GM23338 (cell line): ENCODE measurements around the gene HNF1B. TPM values are rescaled to one million over a fixed set of nuclear protein-coding genes. Genes with fewer than 3 reads are reported as not detected.

ENCODE experiments used
- ATAC-seq: fragments of 200-7000 bp; cut with Tn5 transposase; 3 replicates; pipeline ENCODE4 v1.9.1; 2020
- DNase-seq: peaks from one replicate; pipeline ENCODE4 v3.0.0-alpha.2; 2015; ENCODE audit warnings: low spot score
- H2AFZ ChIP-seq: fragments of 200-600 bp; sonication (generic); 2 replicates; pipeline ENCODE4 v1.8.0; 2016; ENCODE audit warnings: antibody characterized with exemption, mild to moderate bottlenecking, moderate library complexity
- H3F3A ChIP-seq: fragments of 200-600 bp; sonication (generic); replicated peaks from 2 replicates; pipeline ENCODE4 v1.8.0; 2017; ENCODE audit warnings: antibody characterized with exemption, mixed run types, low read depth
- H3K27ac ChIP-seq: fragments of 200-600 bp; sonication (generic); 2 replicates; pipeline ENCODE4 v1.6.1; 2016; ENCODE audit warnings: low read depth
- H3K27me3 ChIP-seq: fragments of 200-600 bp; sonication (generic); 2 replicates; pipeline ENCODE4 v1.8.0; 2016; ENCODE audit warnings: mild to moderate bottlenecking, mixed run types, moderate library complexity; ENCODE audit not compliant: insufficient read depth
- H3K36me3 ChIP-seq: fragments of 200-600 bp; sonication (generic); 2 replicates; pipeline ENCODE4 v1.8.0; 2016; ENCODE audit warnings: mild to moderate bottlenecking; ENCODE audit not compliant: insufficient read depth
- H3K4me1 ChIP-seq: fragments of 200-600 bp; sonication (generic); 2 replicates; pipeline ENCODE4 v1.8.0; 2016; ENCODE audit warnings: mild to moderate bottlenecking, moderate library complexity; ENCODE audit not compliant: insufficient read depth
- H3K4me2 ChIP-seq: fragments of 200-600 bp; sonication (generic); 2 replicates; pipeline ENCODE4 v1.7.1; 2017; ENCODE audit warnings: mixed run types
- H3K4me3 ChIP-seq: fragments of 200-600 bp; sonication (generic); 2 replicates; pipeline ENCODE4 v1.6.1; 2016; ENCODE audit warnings: mixed run types
- H3K79me2 ChIP-seq: fragments of 200-600 bp; sonication (generic); replicated peaks from 2 replicates; pipeline ENCODE4 v1.8.0; 2017; ENCODE audit warnings: mild to moderate bottlenecking; ENCODE audit not compliant: insufficient read depth
- H3K9me2 ChIP-seq: fragments of 200-600 bp; sonication (generic); 2 replicates; pipeline ENCODE4 v1.8.0; 2017; ENCODE audit not compliant: insufficient read depth
- H4K20me1 ChIP-seq: fragments of 200-600 bp; sonication (generic); replicated peaks from 2 replicates; pipeline ENCODE4 v1.8.0; 2017; ENCODE audit warnings: mild to moderate bottlenecking; ENCODE audit not compliant: insufficient read depth
- H3K27ac Mint-ChIP-seq: 2 replicates; pipeline ENCODE4 v1.8.0; 2020; ENCODE audit warnings: inconsistent platforms, mild to moderate bottlenecking, moderate library complexity, mixed read lengths
- H3K27me3 Mint-ChIP-seq: 3 replicates; pipeline ENCODE4 v1.8.0; 2022; ENCODE audit warnings: low read depth, mild to moderate bottlenecking, moderate library complexity, mixed read lengths, inconsistent platforms; ENCODE audit not compliant: insufficient read depth, poor library complexity
- H3K36me3 Mint-ChIP-seq: 3 replicates; pipeline ENCODE4 v1.8.0; 2021; ENCODE audit warnings: low read depth, mild to moderate bottlenecking, inconsistent platforms, moderate library complexity, mixed read lengths
- H3K4me1 Mint-ChIP-seq: 3 replicates; pipeline ENCODE4 v1.8.0; 2020; ENCODE audit warnings: mild to moderate bottlenecking, inconsistent platforms, mixed read lengths
- H3K4me3 Mint-ChIP-seq: 3 replicates; pipeline ENCODE4 v1.8.0; 2021; ENCODE audit warnings: moderate library complexity, mild to moderate bottlenecking, inconsistent platforms, mixed read lengths
- H3K9me3 Mint-ChIP-seq: 3 replicates; pipeline ENCODE4 v1.8.0; 2020; ENCODE audit warnings: moderate library complexity, mild to moderate bottlenecking, inconsistent platforms, mixed read lengths
- CREB1 ChIP-seq: fragments of 250-450 bp; sonication (Bioruptor Pico); IDR thresholded peaks from 2 replicates; pipeline ENCODE4 v1.5.0; 2020; ENCODE audit warnings: low read depth, mild to moderate bottlenecking, moderate library complexity
- EZH2 ChIP-seq: fragments of 200-600 bp; sonication (generic); IDR thresholded peaks from one replicate; pipeline ENCODE4 v1.8.0; 2017; ENCODE audit warnings: antibody characterized with exemption, mild to moderate bottlenecking, low read depth; ENCODE audit not compliant: unreplicated experiment
- EZH2phosphoT487 ChIP-seq: fragments of 200-600 bp; sonication (generic); IDR thresholded peaks from one replicate; pipeline ENCODE4 v1.8.1; 2018; ENCODE audit warnings: antibody characterized with exemption; ENCODE audit not compliant: unreplicated experiment
- JUNB ChIP-seq: IDR thresholded peaks from one replicate; pipeline ENCODE4 v1.6.1; 2016; ENCODE audit warnings: antibody characterized with exemption; ENCODE audit not compliant: unreplicated experiment
- NANOG ChIP-seq: IDR thresholded peaks from 2 replicates; pipeline ENCODE4 v1.6.1; 2016; ENCODE audit warnings: antibody characterized with exemption, borderline replicate concordance
- POLR2AphosphoS5 ChIP-seq: IDR thresholded peaks from 2 replicates; pipeline ENCODE4 v1.6.1; 2016; ENCODE audit warnings: antibody characterized with exemption, low read depth
- REST ChIP-seq: IDR thresholded peaks from one replicate; pipeline ENCODE4 v1.6.1; 2018; ENCODE audit warnings: antibody characterized with exemption; ENCODE audit not compliant: unreplicated experiment
- STAT1 ChIP-seq: IDR thresholded peaks from one replicate; pipeline ENCODE4 v1.6.1; 2016; ENCODE audit warnings: antibody characterized with exemption; ENCODE audit not compliant: unreplicated experiment
- ZNF114 ChIP-seq: fragments of 250-450 bp; sonication (Bioruptor Pico); IDR thresholded peaks from 2 replicates; pipeline ENCODE4 v1.5.0; 2020; ENCODE audit warnings: mild to moderate bottlenecking, moderate library complexity
- ZNF331 ChIP-seq: fragments of 250-450 bp; sonication (Bioruptor Pico); IDR thresholded peaks from 2 replicates; pipeline ENCODE4 v1.5.0; 2020; ENCODE audit warnings: low read depth, mild to moderate bottlenecking, moderate library complexity
- ZNF462 ChIP-seq: fragments of 250-450 bp; sonication (Bioruptor Pico); IDR thresholded peaks from 2 replicates; pipeline ENCODE4 v1.5.0; 2020; ENCODE audit warnings: mild to moderate bottlenecking, moderate library complexity
- polyA plus RNA-seq: library from polyadenylated mRNA; unstranded; fragments of >200 nt; fragmentation: Nextera tagmentation; extraction: Ambion mirVana; gene quantifications from 2 replicates; pipeline ENCODE4 v1.2.1, GENCODE V29; 2016
- total RNA-seq: library from RNA; depleted of rRNA; stranded (reverse); fragments of >200 nt; shearing (Covaris generic); gene quantifications from 2 replicates; pipeline ENCODE4 v1.2.3, GENCODE V29; 2014
- TF ChIP-seq, protein P1 (sequence below): IDR thresholded peaks from 2 replicates; pipeline ENCODE4 v1.6.1; 2016; ENCODE audit warnings: antibody characterized with exemption
- TF ChIP-seq, protein P2 (sequence below), 2 experiments: fragments of 200-600 bp in 1 of 2; sonication (generic) in 1 of 2; conservative IDR thresholded peaks; 2 replicates each; pipeline versions ENCODE4 v1.5.1 to v1.6.1; 2016 to 2017; ENCODE audit warnings: antibody characterized with exemption in 2 of 2, low read depth in 2 of 2, mild to moderate bottlenecking in 2 of 2, moderate library complexity in 1 of 2

Gene HNF1B
- total and polyA plus RNA-seq, 2 experiments from 2014 or later, result 0.07 to 0.19 TPM

DNA sequence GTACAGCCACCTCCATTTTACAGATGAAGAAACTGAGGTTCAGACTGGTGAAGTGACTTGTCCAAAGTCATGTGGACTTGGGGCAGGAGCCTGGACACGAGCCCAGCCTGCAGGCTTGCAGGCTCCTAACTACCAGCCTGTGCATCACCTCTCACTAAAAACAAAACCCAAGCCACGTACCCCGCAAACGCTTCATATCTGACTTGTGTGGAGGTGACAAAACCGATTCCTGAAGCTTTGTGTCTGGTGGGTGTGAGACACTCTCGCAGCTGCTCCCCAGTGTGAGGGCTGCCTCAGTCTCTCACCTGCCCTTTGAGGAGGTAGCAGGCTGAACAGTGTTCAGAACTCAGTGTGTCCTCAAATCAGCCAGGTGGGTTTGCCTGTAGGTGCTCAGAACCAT is 8.4 kb downstream of the HNF1B start:
- H3K36me3 Mint-ChIP-seq, result no peaks in the 10 kb centered on the region
- Histone ChIP-seq H3K27me3 (peaks cover 69% of the 10 kb centered on the region), H3K4me2 (no peak overlapping the region), H3K9me2 (no peaks in the 10 kb centered on the region), H3K4me3 (no peak overlapping the region), H3K4me1 (peaks cover 3% of the 10 kb centered on the region), H3K36me3 (no peaks in the 10 kb centered on the region), H3K79me2 (no peaks in the 10 kb centered on the region), H4K20me1 (0 out of 2 replicates have a peak, but pooled peaks cover 6% of the 10 kb centered on the region), H2AFZ (no peak overlapping the region), H3F3A (no peaks in the 10 kb centered on the region), H3K27ac (no peak overlapping the region)
- H3K4me3 Mint-ChIP-seq, result no peak overlapping the region
- H3K4me1 Mint-ChIP-seq, result no peaks in the 10 kb centered on the region; the same call in 2 of the 3 replicates
- no peak for DNase-seq
- H3K9me3 Mint-ChIP-seq, result no peaks in the 10 kb centered on the region; the same call in 2 of the 3 replicates
- H3K27ac Mint-ChIP-seq, result no peak overlapping the region
- TF ChIP-seq POLR2AphosphoS5, result no peak
- TF ChIP-seq ZNF114 (CRISPR knock-in tag), result no peak
- TF ChIP-seq, protein P1, sequence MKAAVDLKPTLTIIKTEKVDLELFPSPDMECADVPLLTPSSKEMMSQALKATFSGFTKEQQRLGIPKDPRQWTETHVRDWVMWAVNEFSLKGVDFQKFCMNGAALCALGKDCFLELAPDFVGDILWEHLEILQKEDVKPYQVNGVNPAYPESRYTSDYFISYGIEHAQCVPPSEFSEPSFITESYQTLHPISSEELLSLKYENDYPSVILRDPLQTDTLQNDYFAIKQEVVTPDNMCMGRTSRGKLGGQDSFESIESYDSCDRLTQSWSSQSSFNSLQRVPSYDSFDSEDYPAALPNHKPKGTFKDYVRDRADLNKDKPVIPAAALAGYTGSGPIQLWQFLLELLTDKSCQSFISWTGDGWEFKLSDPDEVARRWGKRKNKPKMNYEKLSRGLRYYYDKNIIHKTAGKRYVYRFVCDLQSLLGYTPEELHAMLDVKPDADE, result no peak
- no peak for TF ChIP-seq EZH2phosphoT487
- no peak for TF ChIP-seq EZH2
- no peak for TF ChIP-seq CREB1
- TF ChIP-seq, protein P2, sequence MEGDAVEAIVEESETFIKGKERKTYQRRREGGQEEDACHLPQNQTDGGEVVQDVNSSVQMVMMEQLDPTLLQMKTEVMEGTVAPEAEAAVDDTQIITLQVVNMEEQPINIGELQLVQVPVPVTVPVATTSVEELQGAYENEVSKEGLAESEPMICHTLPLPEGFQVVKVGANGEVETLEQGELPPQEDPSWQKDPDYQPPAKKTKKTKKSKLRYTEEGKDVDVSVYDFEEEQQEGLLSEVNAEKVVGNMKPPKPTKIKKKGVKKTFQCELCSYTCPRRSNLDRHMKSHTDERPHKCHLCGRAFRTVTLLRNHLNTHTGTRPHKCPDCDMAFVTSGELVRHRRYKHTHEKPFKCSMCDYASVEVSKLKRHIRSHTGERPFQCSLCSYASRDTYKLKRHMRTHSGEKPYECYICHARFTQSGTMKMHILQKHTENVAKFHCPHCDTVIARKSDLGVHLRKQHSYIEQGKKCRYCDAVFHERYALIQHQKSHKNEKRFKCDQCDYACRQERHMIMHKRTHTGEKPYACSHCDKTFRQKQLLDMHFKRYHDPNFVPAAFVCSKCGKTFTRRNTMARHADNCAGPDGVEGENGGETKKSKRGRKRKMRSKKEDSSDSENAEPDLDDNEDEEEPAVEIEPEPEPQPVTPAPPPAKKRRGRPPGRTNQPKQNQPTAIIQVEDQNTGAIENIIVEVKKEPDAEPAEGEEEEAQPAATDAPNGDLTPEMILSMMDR (conservative IDR thresholded peaks at IDR 0.05; ENCODE audit: low read depth in 2 of 2), result no peak
- TF ChIP-seq NANOG, result no peak
- TF ChIP-seq REST, result no peak
- no peak for TF ChIP-seq ZNF331 (CRISPR knock-in tag)
- no peak for TF ChIP-seq ZNF462 (CRISPR knock-in tag)
- TF ChIP-seq JUNB, result no peak
- TF ChIP-seq STAT1, result no peak
- peaks cover 58% of the 10 kb centered on the region for H3K27me3 Mint-ChIP-seq
- no peak for ATAC-seq
